Stomach (tissue), 9 donors: ENCODE data around the gene CDC5L. TPM values are rescaled to one million over a fixed set of nuclear protein-coding genes. Genes with fewer than 3 reads are reported as not detected.
A peak's percentile ranks its signal among the peaks of the same experiment; 100 is the strongest.
"Not testable (repeated sequence)": the region's sequence is repeated elsewhere in the genome, so short reads cannot be mapped to it uniquely, and the experiment has no call there.

Source experiments
- DNase-seq, 2 donors: peaks; one replicate each; pipeline versions ENCODE4 v3.0.0 to v3.0.0-alpha.2; 2013 to 2019
- H3K27ac ChIP-seq, 5 donors: fragments of 200-600 bp in 4 of 5; sonication (generic) in 4 of 5; one replicate each; pipeline ENCODE4 v1.5.1; 2013 to 2019; ENCODE audit warnings: mild to moderate bottlenecking in 1 of 5, moderate library complexity in 1 of 5
- H3K27me3 ChIP-seq, 3 donors: fragments of 200-600 bp; sonication (generic); one replicate each; pipeline ENCODE4 v1.5.1; 2017 to 2019; ENCODE audit warnings: mixed run types in 1 of 3
- H3K36me3 ChIP-seq, 4 donors: fragments of 200-600 bp; sonication (generic); 1 replicate in 3 of 4; 2 replicates in 1 of 4; pipeline ENCODE4 v1.5.1; 2016 to 2019
- H3K4me1 ChIP-seq, 4 donors: fragments of 200-600 bp; sonication (generic); one replicate each; pipeline ENCODE4 v1.5.1; 2016 to 2019
- H3K4me3 ChIP-seq, 4 donors: fragments of 200-600 bp; sonication (generic) in 3 of 4; one replicate each; pipeline ENCODE4 v1.5.1; 2016 to 2019; ENCODE audit warnings: mild to moderate bottlenecking in 1 of 4
- H3K9me3 ChIP-seq, 4 donors: fragments of 200-600 bp; sonication (generic); one replicate each; pipeline ENCODE4 v1.5.1; 2016 to 2019
- CTCF ChIP-seq, 7 experiments: fragments of 450-650 bp in 4 of 7; fragments of 200-600 bp in 3 of 7; sonication (generic) in 3 of 7; IDR thresholded peaks; one replicate each; pipeline ENCODE4 v1.5.1; 2016 to 2019; ENCODE audit warnings: antibody characterized with exemption in 7 of 7, control low read depth in 2 of 7, mild to moderate bottlenecking in 1 of 7
- EP300 ChIP-seq: sonication (generic); formaldehyde crosslinking; IDR thresholded peaks from one replicate; pipeline ENCODE4 v1.6.1; 2017; ENCODE audit warnings: antibody characterized with exemption
- POLR2A ChIP-seq, 4 donors: fragments of 450-650 bp; IDR thresholded peaks; one replicate each; pipeline ENCODE4 v1.6.1; 2016; ENCODE audit warnings: antibody characterized with exemption in 4 of 4, control low read depth in 2 of 4, mild to moderate bottlenecking in 1 of 4, moderate library complexity in 1 of 4
- POLR2AphosphoS5 ChIP-seq, 3 donors: sonication (generic); formaldehyde crosslinking; IDR thresholded peaks; one replicate each; pipeline ENCODE4 v1.6.1; 2016; ENCODE audit warnings: antibody characterized with exemption in 3 of 3
- WGBS, 5 donors: extraction: QIAGEN DNeasy Blood & Tissue Kit in 3 of 5; methylation state at CpG; one replicate each; pipeline versions ENCODE4 v1.1.5 to v1.1.7; 2013 to 2018; 5-methylcytosine and 5-hydroxymethylcytosine counted together
- intact Hi-C: fragments of 100-400 bp; cut with DNase I; formaldehyde crosslinking; loops from one replicate; pipeline ENCODE4 v1.15.1; 2023; ENCODE audit warnings: low total_unique reads
- polyA plus RNA-seq, 3 donors: library from polyadenylated mRNA; stranded (reverse); fragments of 200-250 nt; gene quantifications; one replicate each; pipeline ENCODE4 v1.2.3, GENCODE V29; 2013
- total RNA-seq, 5 donors: library from RNA; depleted of rRNA; stranded (reverse); fragments of >200 nt; gene quantifications; one replicate each; pipeline versions ENCODE4 v1.1.0 to v1.2.3, GENCODE V29; 2014 to 2016
- donor health status: healthy with polysubstance abuse.
- donor health status: Bipolar disorder and iron deficiency.
- donor health status: healthy.

Gene CDC5L
- total and polyA plus RNA-seq, 8 donors = 4.9 to 29.2 (median 8.2) TPM

GRCh38 chr6:44446626-44447300, 59.3 kb downstream of the CDC5L start:
- H3K36me3 ChIP-seq = peaks cover 0 to 75% (median 41%) of the 10 kb centered on the region in 4 donors

DNA sequence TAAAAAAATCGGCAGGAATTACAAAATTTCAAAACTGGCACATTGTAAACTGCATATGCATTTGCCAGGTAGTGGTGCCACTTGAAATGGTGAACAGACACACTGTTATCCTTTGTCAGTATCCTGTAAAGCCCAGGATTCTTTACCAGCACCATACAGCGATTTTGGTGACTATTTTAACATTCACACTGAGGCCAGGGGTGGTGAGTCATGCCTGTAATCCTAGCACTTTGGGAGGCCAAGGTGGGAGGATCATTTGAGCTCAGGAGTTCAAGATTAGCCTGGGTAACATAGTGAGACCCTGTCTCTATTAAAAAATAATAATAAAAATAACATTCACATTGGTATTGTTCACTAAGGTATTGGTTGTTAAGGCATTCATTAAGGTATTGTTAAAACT, 61.7 kb downstream of the CDC5L start:
- H3K4me3 ChIP-seq, H3K9me3 ChIP-seq, H3K27ac ChIP-seq, H3K27me3 ChIP-seq, intact Hi-C loops, DNase-seq: not testable (repeated sequence)
- Histone ChIP-seq H3K36me3 (peaks cover 0 to 64% (median 42%) of the 10 kb centered on the region in 4 donors), H3K4me1 (peaks cover 0 to 34% (median 11%) of the 10 kb centered on the region in 4 donors)
- WGBS, 5 donors = 83 to 90% (median 89%) methylated on average over 2 of the region's 2 CpGs

More at GRCh38 chr6:44446626-44447300, 59.3 kb downstream of the CDC5L start:
- Histone ChIP-seq H3K4me1 (peaks cover 0 to 22% (median 11%) of the 10 kb centered on the region in 4 donors), H3K9me3 (peaks cover 0 to 23% (median 10%) of the 10 kb centered on the region in 4 donors), H3K27me3 (no peaks in the 10 kb centered on the region), H3K4me3 (no peak overlapping the region), H3K27ac (peak overlapping the region in 1 of 5 donors; percentile 13)
- 21 to 43% (median 31%) methylated on average over 4 of the region's 4 CpGs for WGBS, 5 donors
- TF ChIP-seq CTCF (IDR thresholded peaks at IDR 0.05) = no peak
- TF ChIP-seq EP300 = no peak
- no peak for TF ChIP-seq POLR2AphosphoS5 (IDR thresholded peaks at IDR 0.05)
- TF ChIP-seq POLR2A (IDR thresholded peaks at IDR 0.05) = no peak
- intact Hi-C loops = no loop called here
- peak in 1 of 2 donors; percentile 58 for DNase-seq

- WGBS, 5 donors = 81 to 92% (median 92%) methylated on average over 11 of the region's 11 CpGs
- intact Hi-C loops = no loop called here
- H3K27me3 ChIP-seq = no peaks in the 10 kb centered on the region
Measured at GRCh38 chr6:44451803-44452695, 64.5 kb downstream of the CDC5L start.

GRCh38 chr6:44452725-44453124, 65.2 kb downstream of the CDC5L start:
- intact Hi-C loops = no loop called here
- H3K27me3 ChIP-seq = no peaks in the 10 kb centered on the region
- 77 to 87% (median 81%) methylated on average over 4 of the region's 4 CpGs for WGBS, 5 donors
- H3K27ac ChIP-seq = no peak overlapping the region
- peaks cover 11 to 26% (median 14%) of the 10 kb centered on the region in 4 donors for H3K4me1 ChIP-seq
- H3K36me3 ChIP-seq = peaks cover 0 to 33% (median 20%) of the 10 kb centered on the region in 4 donors
- H3K9me3 ChIP-seq = no peaks in the 10 kb centered on the region
- H3K4me3 ChIP-seq = no peak overlapping the region
- DNase-seq = no peak
- TF ChIP-seq POLR2AphosphoS5 (IDR thresholded peaks at IDR 0.05) = no peak
- TF ChIP-seq EP300 = no peak
- TF ChIP-seq POLR2A (IDR thresholded peaks at IDR 0.05) = no peak

More at GRCh38 chr6:44451803-44452695, 64.5 kb downstream of the CDC5L start:
- H3K4me3 ChIP-seq = no peak overlapping the region
- H3K4me1 ChIP-seq = peaks cover 6 to 20% (median 8%) of the 10 kb centered on the region in 4 donors
- TF ChIP-seq CTCF (IDR thresholded peaks at IDR 0.05) = no peak
- H3K36me3 ChIP-seq = peaks cover 0 to 40% (median 26%) of the 10 kb centered on the region in 4 donors
- DNase-seq = no peak
- no peaks in the 10 kb centered on the region for H3K9me3 ChIP-seq
- H3K27ac ChIP-seq = no peak overlapping the region

GRCh38 chr6:44453146-44453545, 65.6 kb downstream of the CDC5L start:
- H3K27me3 ChIP-seq = no peaks in the 10 kb centered on the region
- H3K4me3 ChIP-seq = no peak overlapping the region
- no peak for DNase-seq
- no peak for TF ChIP-seq CTCF (IDR thresholded peaks at IDR 0.05)
- TF ChIP-seq POLR2A (IDR thresholded peaks at IDR 0.05) = no peak
- TF ChIP-seq EP300 = no peak
- no peak for TF ChIP-seq POLR2AphosphoS5 (IDR thresholded peaks at IDR 0.05)
- peaks cover 11 to 29% (median 14%) of the 10 kb centered on the region in 4 donors for H3K4me1 ChIP-seq
- H3K27ac ChIP-seq = no peak overlapping the region
- 84 to 91% (median 87%) methylated on average over 1 of the region's 1 CpG for WGBS, 5 donors
- H3K9me3 ChIP-seq = no peaks in the 10 kb centered on the region
- intact Hi-C loops = no loop called here
- peaks cover 0 to 29% (median 16%) of the 10 kb centered on the region in 4 donors for H3K36me3 ChIP-seq
